Central memory CD8-positive, alpha-beta T cell (primary cell): Measurements from ENCODE around the gene CAPZB.
A peak's percentile ranks its signal among the peaks of the same experiment; 100 is the strongest.

ENCODE experiments used
- ATAC-seq: fragments of 150-1000 bp; cut with Tn5 transposase; replicated peaks from 2 replicates; pipeline ENCODE4 v1.10.0; 2022; ENCODE audit warnings: mild to moderate bottlenecking, moderate FRiP score, moderate number of reproducible peaks; ENCODE audit not compliant: poor library complexity, severe bottlenecking; ENCODE audit errors: extremely low read depth
- DNase-seq, 2 donors: peaks; one replicate each; pipeline ENCODE4 v3.0.0; 2021; ENCODE audit warnings: low spot score in 2 of 2
- H3K27ac Mint-ChIP-seq: one replicate; pipeline ENCODE4 v1.8.0; 2022; ENCODE audit warnings: low read depth, mild to moderate bottlenecking, moderate library complexity, mixed read lengths
- H3K27me3 Mint-ChIP-seq: one replicate; pipeline ENCODE4 v1.8.0; 2022; ENCODE audit warnings: mixed read lengths
- H3K36me3 Mint-ChIP-seq: one replicate; pipeline ENCODE4 v1.8.0; 2022; ENCODE audit warnings: mild to moderate bottlenecking, moderate library complexity, mixed read lengths; ENCODE audit not compliant: insufficient read depth
- H3K4me1 Mint-ChIP-seq: one replicate; pipeline ENCODE4 v1.8.0; 2022; ENCODE audit warnings: mixed read lengths
- H3K4me3 Mint-ChIP-seq: one replicate; pipeline ENCODE4 v1.8.0; 2022; ENCODE audit warnings: mild to moderate bottlenecking, moderate library complexity, mixed read lengths
- H3K9me3 Mint-ChIP-seq: one replicate; pipeline ENCODE4 v1.8.0; 2022; ENCODE audit warnings: mixed read lengths

The CAPZB gene

GRCh38 chr1:19477284-19478249 lies 7.8 kb downstream of the CAPZB start:
- Mint-ChIP-seq H3K4me1 (peaks cover 77% of the 10 kb centered on the region), H3K27me3 (no peaks in the 10 kb centered on the region), H3K4me3 (peak overlapping the region; percentile 82), H3K36me3 (peaks cover 26% of the 10 kb centered on the region), H3K9me3 (no peaks in the 10 kb centered on the region), H3K27ac (peak overlapping the region; percentile 98)
- DNase-seq: peak; percentile 37 to 53
- peak; percentile 79 for ATAC-seq

GRCh38 chr1:19476450-19477190 lies 8.7 kb downstream of the CAPZB start:
- Mint-ChIP-seq H3K4me1 (peaks cover 77% of the 10 kb centered on the region), H3K27ac (peak overlapping the region; percentile 98), H3K4me3 (peak overlapping the region; percentile 82), H3K27me3 (no peaks in the 10 kb centered on the region), H3K36me3 (peaks cover 28% of the 10 kb centered on the region), H3K9me3 (no peaks in the 10 kb centered on the region)
- peak; percentile 78 for ATAC-seq
- peak; percentile 36 to 65 for DNase-seq

GRCh38 chr1:19475296-19475695 lies 10.0 kb downstream of the CAPZB start:
- H3K36me3 Mint-ChIP-seq: peaks cover 31% of the 10 kb centered on the region
- H3K4me3 Mint-ChIP-seq: no peak overlapping the region
- peaks cover 67% of the 10 kb centered on the region for H3K4me1 Mint-ChIP-seq
- ATAC-seq: no peak
- H3K27ac Mint-ChIP-seq: peak overlapping the region; percentile 98
- DNase-seq: no peak
- H3K27me3 Mint-ChIP-seq: no peaks in the 10 kb centered on the region
- no peaks in the 10 kb centered on the region for H3K9me3 Mint-ChIP-seq

GRCh38 chr1:19472174-19472573 lies 13.2 kb downstream of the CAPZB start:
- DNase-seq: no peak

GRCh38 chr1:19469004-19469403 lies 16.3 kb downstream of the CAPZB start:
- Mint-ChIP-seq H3K4me1 (peaks cover 62% of the 10 kb centered on the region), H3K27ac (peak overlapping the region; percentile 93), H3K9me3 (no peaks in the 10 kb centered on the region), H3K4me3 (peak overlapping the region; percentile 59), H3K36me3 (peaks cover 16% of the 10 kb centered on the region), H3K27me3 (no peaks in the 10 kb centered on the region)
- ATAC-seq (no peak), DNase-seq (no peak)

More at GRCh38 chr1:19472174-19472573, 13.2 kb downstream of the CAPZB start:
- ATAC-seq: no peak
- Mint-ChIP-seq H3K27me3 (no peaks in the 10 kb centered on the region), H3K4me3 (no peak overlapping the region), H3K27ac (no peak overlapping the region), H3K9me3 (no peaks in the 10 kb centered on the region), H3K4me1 (peaks cover 61% of the 10 kb centered on the region), H3K36me3 (peaks cover 25% of the 10 kb centered on the region)

- no peaks in the 10 kb centered on the region for H3K9me3 Mint-ChIP-seq
- peak overlapping the region; percentile 59 for H3K4me3 Mint-ChIP-seq
- H3K27me3 Mint-ChIP-seq: no peaks in the 10 kb centered on the region
- peak overlapping the region; percentile 93 for H3K27ac Mint-ChIP-seq
- peaks cover 66% of the 10 kb centered on the region for H3K4me1 Mint-ChIP-seq
- ATAC-seq: peak; percentile 94
- no peak for DNase-seq
- H3K36me3 Mint-ChIP-seq: peaks cover 19% of the 10 kb centered on the region
Observed at GRCh38 chr1:19468397-19468956, 16.9 kb downstream of the CAPZB start.

- no peaks in the 10 kb centered on the region for H3K9me3 Mint-ChIP-seq
- peaks cover 20% of the 10 kb centered on the region for H3K36me3 Mint-ChIP-seq
- no peaks in the 10 kb centered on the region for H3K27me3 Mint-ChIP-seq
- peaks cover 76% of the 10 kb centered on the region for H3K4me1 Mint-ChIP-seq
- DNase-seq: no peak
- H3K4me3 Mint-ChIP-seq: peak overlapping the region; percentile 59
- no peak for ATAC-seq
- peak overlapping the region; percentile 93 for H3K27ac Mint-ChIP-seq
Observed at GRCh38 chr1:19467199-19468187, 17.8 kb downstream of the CAPZB start.

GRCh38 chr1:19466112-19466561 lies 19.2 kb downstream of the CAPZB start:
- H3K9me3 Mint-ChIP-seq: no peaks in the 10 kb centered on the region
- no peak for ATAC-seq
- no peak for DNase-seq
- no peak overlapping the region for H3K4me3 Mint-ChIP-seq
- H3K27me3 Mint-ChIP-seq: no peaks in the 10 kb centered on the region
- H3K27ac Mint-ChIP-seq: no peak overlapping the region
- H3K4me1 Mint-ChIP-seq: peaks cover 72% of the 10 kb centered on the region
- peaks cover 13% of the 10 kb centered on the region for H3K36me3 Mint-ChIP-seq

- H3K27me3 Mint-ChIP-seq: no peaks in the 10 kb centered on the region
- H3K4me1 Mint-ChIP-seq: peaks cover 77% of the 10 kb centered on the region
- H3K9me3 Mint-ChIP-seq: no peaks in the 10 kb centered on the region
- peaks cover 9% of the 10 kb centered on the region for H3K36me3 Mint-ChIP-seq
- H3K4me3 Mint-ChIP-seq: no peak overlapping the region
- no peak for ATAC-seq
- no peak overlapping the region for H3K27ac Mint-ChIP-seq
- no peak for DNase-seq
Observed at GRCh38 chr1:19465650-19466049, 19.7 kb downstream of the CAPZB start.

GRCh38 chr1:19465123-19465522 lies 20.2 kb downstream of the CAPZB start:
- Mint-ChIP-seq H3K4me3 (peak overlapping the region; percentile 70), H3K4me1 (peaks cover 80% of the 10 kb centered on the region), H3K9me3 (no peaks in the 10 kb centered on the region), H3K27ac (peak overlapping the region; percentile 68), H3K27me3 (no peaks in the 10 kb centered on the region), H3K36me3 (peaks cover 8% of the 10 kb centered on the region)
- ATAC-seq: no peak
- no peak for DNase-seq

GRCh38 chr1:19464696-19465095 lies 20.6 kb downstream of the CAPZB start:
- DNase-seq: no peak
- no peak for ATAC-seq
- Mint-ChIP-seq H3K27ac (peak overlapping the region; percentile 68), H3K9me3 (no peaks in the 10 kb centered on the region), H3K4me1 (peaks cover 81% of the 10 kb centered on the region), H3K36me3 (peaks cover 10% of the 10 kb centered on the region), H3K4me3 (peak overlapping the region; percentile 70), H3K27me3 (no peaks in the 10 kb centered on the region)

GRCh38 chr1:19463504-19463803 lies 21.9 kb downstream of the CAPZB start:
- Mint-ChIP-seq H3K27ac (peak overlapping the region; percentile 68), H3K9me3 (no peaks in the 10 kb centered on the region), H3K4me3 (peak overlapping the region; percentile 70), H3K36me3 (peaks cover 13% of the 10 kb centered on the region), H3K27me3 (no peaks in the 10 kb centered on the region), H3K4me1 (peaks cover 81% of the 10 kb centered on the region)
- DNase-seq (no peak), ATAC-seq (no peak)
